UCSD-AML1 (cell line): ENCODE data around the gene CAMK1G.

Experiments
- DNase-seq: peaks from one replicate; lab custom pipeline; 2025; ENCODE audit not compliant: unreplicated experiment; lab: John Stamatoyannopoulos, UW

Gene CAMK1G

DNA sequence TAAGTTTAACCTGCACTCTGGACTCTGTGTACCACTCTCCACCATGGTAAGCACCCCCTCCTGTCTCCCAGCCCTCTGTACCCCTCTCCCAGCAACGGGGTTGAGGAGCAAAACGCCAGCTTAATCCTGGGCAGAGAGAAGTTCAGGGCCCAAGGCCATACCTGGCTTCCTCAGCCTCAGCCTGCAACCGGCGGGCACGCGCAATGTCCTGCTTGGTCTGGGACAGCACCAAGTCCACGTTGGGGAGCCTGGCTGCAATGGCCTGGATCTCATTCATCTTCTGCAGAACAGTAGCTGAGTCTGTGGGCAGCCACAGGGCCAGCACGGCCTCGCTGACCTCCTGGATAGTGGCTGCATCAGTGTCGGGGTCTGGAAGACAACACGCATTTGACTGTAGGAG, 34.8 kb downstream of the CAMK1G start:
- DNase-seq, result no peak

DNA sequence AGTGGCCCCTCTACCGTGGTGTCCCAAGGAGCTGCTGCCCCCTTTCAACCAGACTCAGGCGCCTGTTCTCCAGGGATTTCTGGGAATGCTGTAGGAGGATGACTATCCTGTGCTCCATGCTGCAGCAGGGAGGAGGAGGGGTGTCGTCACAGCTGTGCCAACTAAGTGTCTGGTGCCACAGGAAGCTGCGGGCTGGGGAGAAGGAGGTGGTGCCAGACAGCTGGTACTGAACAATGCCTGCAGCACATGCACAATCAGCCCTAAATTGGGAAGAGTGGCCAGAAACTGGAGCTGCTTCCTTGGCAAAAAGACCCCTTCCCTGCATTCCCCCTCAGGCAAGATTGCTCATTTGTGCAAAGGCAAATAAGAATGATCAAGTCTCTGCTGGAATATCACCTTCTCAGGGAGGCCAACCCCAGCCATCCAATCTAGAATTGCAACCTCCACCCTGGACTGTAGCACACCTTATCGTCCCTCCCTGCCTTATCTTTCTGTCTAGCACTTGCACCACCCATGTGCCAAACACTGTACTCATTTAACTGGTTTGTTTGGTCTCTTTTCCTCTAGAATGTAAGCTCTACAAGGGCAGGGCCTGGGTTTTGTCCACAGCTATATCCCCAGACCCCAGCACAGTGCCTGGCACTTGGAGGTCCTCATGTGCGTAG, 35.4 kb downstream of the CAMK1G start:
- no peak for DNase-seq

DNA sequence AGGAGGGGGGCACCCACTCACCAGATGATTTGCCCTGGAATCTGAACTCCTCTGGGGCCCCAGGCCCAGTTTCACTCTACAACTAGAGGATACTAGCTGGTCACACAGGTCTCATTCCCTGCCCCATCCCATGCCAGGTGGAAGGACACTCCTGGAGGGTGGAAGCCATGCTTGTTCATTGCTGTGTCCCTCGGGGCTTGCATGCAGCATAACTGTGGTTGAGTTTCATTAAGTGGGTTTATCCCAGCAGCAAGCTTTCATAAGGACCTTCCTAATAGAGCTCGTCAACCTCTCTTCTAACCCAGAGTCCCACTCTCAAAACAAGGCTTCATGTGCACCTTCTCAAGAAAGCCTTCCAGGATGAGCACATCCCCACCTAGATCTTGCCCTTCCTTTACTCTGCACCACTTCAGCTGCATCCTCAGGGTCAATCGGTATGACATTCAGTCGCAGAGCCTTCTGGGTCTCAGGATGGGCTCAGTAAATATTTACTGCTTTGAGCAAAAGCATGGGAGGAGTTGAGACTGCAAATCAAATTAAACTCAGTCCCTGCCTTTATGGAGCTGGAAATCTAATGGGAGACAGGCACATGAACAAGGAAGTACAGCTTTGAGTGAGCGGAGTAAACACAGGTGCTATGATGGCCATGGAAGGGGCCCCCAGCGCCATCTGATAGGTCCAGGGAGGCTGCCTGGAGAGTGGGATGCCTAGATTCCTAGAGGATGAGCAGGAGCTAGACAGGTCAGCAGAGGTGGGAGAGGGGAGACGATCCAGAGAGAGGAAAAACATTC, 36.4 kb downstream of the CAMK1G start:
- no peak for DNase-seq

DNA sequence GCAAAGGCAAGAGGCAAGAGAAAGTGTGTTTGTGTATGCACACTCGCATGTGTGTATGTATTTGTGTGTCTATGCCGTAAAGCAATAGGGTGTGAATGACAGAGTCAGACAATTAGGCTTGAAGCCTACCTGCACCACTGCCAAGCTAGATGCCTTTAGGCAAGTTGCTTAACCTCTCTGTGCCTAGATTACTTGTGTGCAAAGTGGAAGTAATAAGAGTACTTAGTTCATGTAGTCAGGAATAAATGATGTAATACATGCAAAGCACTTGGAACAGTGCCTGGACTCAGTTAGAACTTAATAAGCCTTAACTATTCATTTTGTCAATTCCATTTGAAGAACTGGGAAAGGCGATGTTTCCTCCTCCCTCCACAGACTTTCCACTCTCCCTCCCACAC, 37.0 kb downstream of the CAMK1G start:
- no peak for DNase-seq

DNA sequence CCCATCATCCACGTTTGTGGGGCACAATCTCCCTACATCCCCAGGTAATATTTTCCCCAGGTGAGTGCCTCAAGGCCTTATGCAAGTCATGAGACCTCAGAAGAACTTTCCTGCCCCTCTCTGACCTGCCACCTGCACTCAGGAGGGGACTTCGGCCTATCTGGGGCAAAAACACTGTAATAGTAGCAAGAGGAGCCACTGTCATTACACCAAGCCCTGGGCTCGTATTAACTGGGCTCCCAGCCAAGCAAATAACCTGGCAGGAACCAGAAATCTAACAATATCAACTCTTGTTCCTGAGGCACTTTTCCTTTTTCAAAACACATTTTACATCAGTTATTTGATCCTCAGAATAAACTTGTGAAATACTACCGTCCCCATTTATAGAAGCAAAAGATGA, 37.8 kb downstream of the CAMK1G start:
- DNase-seq, result no peak

DNA sequence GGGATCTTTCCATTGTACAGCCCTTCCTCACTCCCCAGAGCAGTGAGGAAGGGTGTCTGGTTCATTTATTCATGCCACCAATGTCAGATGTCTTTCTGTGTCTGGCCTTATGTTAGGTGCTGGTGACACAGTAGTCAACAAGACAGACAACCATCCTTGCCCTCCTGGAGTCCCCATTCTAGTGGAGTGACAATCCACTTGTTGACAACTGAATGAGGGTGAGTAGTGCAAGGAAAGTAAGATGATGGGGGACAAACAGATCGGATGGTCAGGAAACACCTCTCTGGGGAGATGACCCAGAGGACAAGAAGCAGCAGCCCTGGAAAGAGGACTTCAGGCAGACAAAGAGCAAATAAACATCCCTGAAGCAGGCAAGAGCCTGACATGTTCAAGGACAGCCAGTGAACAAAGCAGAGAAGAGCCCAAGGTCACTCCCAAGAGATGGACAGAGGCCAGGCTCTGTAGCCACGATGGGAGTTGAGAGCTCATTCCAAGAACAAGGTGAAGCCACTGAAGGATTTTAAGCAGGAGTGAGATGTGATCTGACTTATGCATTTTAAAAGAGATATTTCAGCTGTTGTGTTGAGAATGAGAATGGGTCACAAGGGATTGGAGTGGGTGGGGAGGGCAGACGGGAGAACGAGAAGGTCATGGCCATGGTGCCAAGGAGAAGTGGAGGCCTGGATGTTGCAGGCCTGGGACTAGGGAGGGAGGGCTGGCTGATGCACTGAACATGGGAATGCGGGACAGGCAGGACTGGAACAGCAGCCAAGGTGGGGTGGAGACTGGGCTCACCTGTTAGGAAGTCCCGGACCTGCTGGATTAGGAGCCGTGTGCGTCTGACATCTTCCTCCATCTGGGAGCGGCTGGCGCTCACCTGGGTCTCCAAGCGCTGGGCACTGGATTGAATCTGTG, 38.5 kb downstream of the CAMK1G start:
- DNase-seq, result no peak

DNA sequence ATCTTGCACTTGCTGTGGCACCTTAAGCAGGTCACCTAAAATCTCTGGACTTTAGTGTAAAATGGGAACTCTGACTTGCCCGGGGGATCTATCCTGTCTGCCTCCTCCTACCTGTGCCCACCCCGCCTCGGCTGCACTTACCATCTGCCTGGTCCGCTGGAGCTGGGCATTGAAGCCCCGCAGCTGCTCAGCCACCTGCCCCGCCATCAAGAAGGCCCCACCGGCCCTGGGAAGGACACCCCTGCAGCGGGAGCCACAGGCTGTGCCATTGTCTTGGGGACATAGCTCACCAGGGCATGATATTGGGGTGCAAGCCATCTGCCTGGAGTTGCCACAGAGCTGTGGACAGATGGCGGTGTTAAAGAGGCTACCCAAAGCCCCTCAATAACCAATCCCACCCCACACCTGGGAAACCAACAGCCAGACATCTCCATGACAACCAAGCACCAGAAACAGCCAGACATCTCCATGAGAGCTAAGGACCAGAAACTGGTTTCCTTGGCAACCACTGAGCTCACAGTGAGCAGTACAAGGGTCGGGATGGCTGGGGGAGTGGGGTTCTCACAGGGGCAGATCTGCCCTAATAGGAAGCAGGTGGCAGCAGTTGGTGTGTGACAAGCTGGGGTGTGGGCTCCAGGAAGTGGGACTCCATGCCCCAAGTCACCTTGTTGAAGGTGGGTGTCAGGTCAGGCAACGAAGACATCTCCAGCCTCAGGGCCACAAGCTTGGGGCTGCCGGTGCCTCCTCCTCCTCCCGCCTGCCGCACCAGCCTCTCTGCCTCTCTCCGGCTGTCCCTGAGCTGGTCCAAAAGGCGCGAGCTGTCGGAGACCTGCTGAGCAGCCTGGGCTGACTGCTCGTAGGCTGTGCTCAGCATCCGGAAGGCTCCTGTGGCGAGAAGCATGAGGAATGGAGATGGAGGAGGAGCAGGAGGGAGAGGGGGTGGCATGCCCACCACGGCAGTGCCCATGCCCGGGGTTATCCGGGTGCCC, 39.6 kb downstream of the CAMK1G start:
- no peak for DNase-seq

DNA sequence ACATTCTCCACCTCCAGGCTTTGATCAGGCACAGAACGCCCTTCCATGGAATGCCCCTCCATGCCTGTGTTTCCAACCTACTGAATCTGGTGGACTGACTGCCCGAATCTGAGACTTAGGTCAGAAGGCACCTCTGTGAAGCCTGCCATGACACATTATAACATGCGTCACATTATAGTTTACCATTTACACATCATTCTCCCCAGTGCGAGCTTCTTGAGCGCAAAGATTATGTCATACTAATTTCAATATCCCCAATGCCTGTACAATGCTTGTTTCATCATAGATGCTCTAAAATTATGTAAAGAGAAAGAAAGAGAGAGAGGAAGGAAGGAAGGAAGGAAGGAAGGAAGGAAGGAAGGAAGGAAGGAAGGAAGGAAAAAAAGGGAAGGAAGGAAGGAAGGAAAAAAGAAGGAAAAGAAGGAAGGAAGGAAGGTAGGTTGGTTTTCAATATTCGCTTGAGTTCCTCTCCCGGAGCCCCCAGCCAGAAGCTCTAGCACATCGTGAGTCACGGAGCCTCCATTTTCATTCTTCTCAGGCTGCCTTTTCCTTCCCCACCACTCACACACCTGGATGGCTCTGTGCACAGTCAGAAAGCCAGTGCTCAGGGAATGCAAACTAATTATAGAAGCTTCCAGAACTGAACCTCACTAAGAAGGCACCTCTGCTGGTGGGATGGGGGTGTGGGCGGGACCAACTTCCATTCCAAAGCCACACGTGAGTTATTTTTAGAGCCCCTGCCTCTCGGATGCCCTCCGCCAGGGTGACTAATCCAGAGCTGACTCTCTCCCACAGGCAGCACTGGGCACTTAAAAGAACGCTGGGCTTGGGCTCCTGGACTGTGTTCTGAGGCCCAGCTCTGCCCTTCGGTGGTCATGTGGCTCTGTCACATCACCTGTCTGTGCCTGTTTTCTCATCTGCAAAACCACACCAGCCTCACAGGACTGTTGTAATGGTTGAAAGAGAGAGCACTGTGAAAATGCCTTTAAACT, 41.3 kb downstream of the CAMK1G start:
- no peak for DNase-seq

DNA sequence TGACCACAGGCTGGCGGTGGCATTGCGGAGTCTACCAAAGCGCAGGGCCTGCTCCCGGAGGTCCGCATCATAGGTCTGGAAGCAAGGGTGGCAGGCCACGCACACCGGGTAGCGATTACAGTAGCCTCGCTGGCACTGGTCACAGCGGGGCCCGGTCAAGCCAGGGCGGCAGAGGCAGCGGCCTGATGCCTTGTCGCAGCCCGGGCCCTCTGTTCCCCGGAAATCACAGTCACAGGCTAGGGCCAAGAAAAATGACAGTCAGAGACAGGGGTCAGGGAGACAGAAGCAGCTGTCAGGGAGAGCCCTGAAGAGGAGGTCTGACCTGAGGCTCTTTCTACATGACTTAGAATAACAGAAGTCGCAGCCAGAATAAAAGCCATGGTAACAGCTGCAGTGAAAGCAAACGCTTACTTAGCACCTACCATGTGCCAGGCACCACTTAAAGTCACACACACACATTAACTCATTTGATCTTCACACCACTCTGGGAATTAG, 42.3 kb downstream of the CAMK1G start:
- DNase-seq, result no peak

DNA sequence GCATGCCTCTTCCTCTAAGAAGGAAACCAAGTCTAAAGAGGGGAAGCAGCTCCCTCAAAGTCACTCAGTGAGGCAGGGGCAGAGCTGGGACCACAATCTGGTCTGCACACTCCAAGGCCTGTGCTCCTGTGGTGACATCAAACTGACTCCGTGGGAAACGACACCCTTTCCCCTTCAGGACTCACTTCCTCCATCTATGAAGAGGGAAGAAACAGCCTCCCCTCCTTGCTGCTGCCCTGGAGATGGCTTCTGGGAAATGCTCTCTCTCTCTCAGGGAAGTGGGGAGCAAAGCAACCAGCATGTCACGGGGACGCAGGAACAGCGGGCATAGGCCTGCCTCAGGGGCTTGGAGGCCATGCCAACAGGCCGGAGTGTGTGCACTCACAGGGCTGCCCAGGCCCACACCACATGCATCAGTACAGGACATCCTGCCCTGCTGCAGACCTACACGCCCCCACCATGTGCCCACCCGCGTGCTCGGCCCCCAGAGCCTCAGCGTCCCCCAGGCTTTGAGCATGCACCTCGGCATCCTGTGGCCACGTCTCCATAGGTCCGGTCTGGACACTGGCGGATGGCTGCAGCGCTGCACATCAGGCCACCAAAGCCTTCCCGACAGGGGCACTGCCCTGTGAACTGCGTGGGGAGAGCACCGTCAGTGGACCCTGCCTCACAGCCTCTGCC, 43.0 kb downstream of the CAMK1G start:
- DNase-seq, result no peak

DNA sequence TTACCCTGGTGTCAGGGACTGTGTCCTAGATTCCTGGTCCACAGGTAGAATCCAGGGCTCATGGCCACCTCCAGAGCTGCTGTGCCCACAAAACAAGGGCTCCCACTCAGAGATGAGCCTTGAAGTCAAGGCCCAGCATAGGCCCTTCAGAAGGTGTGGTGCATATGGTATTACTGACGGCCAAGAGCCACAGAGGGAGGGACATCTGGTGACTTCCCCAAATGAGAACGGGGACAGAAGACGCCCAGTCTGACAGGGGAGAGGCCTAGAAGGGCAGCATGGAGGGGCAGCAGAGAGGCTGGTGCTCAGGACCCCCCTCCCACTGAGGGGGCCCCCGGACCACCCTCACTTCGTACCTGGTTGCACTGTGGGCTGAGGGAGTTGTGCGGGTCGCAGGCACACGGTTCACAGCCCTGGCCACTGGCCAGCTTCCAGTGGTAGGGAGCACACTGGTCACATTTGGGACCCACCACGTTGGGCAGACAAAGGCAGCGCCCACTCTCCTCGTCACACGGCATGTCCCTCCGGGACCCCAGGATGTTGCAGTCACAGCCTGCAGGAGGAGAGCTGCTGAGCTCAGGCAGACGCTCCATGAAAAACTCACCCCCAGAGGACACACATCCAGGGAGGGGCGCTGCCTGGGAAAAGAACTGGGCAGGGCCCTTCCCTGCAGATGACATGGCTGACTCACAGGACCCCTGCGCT, 43.7 kb downstream of the CAMK1G start:
- no peak for DNase-seq

DNA sequence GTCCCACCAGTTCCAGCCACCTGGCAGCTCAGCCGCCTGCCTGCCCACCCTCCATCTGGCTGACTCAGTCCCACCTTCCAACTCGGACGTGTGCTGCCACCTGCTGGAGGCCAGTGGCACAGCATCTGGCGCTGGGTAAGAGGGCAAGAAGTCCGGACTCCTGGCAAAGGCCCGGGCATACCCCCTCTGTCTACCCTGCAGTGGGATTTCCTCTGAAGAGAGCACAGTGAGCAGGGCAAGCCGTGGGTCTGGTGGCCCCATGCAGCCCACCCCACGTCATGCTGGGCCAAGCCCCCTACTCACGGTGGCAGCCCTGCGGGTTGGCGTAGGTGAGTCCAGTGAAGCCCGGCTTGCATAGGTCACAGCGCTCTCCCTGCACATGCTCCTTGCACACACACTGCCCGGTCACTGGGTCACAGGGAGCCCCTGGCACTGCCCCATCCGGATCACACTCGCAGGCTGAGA, 44.2 kb downstream of the CAMK1G start:
- peak; percentile 72 for DNase-seq

DNA sequence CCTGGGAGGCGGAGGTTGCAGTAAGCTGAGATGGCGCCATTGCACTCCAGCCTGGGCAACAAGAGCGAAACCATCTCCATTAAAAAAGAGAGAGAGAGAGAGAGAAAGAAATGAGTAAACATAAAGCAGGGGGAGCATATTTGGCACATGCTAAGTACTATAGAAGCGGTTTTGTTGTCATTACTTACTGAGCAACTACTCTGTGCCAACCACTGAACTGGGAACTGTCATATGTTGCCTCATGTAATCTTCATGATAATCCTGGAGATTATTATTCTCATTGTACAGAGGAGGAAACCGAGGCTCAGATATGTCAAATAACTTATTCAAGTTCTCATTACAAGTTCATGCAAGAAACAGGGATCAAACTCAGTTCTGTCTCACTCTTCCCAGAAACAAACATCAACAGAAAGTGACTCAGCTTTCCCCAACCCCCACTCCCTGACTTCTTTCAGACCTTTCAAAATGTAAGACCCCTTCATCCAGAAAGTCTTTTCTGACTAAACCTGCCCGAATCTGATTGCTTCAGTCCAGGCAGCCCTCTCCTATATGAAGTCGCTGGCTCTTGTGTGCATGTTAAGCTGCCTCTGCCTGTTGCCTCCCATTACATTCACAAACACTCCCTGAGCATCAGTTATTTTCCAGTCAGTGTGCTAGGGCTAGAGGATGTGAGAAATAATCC, 45.2 kb downstream of the CAMK1G start:
- no peak for DNase-seq

DNA sequence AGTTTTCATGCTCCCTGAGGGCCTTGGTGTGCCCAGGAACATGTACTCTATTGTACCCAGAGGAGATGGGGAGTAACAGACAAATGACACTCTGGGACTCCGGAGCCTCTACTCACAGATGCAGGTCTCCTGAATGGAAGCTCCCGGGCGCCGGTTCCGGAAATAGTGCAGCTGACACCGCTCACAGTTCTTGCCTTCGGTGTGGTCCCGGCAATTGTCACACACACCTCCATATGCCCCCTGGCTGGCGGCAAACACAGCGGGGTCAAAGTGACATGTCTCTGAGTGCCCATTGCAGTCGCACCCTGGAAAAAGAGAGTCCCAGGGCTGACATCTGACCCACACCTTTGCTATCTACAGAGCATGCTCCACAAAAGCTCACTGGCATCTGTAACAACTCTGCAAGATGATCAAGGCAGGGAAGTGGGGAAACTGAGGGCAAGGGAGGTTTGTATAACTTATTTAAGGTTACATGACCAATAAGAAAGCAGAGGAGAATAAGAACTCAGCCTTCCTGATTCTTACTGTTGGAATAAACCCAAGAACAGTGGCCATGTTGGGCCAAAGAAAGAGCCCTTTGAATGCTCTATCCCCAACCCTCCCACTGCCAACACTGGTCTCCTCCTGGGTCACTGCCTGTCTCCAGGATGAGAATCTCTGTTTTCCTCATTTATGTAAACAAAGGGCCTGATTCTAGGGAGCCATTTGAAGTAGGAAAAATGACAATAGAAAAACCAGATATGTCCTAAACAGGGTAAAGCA, 46.3 kb downstream of the CAMK1G start:
- no peak for DNase-seq

DNA sequence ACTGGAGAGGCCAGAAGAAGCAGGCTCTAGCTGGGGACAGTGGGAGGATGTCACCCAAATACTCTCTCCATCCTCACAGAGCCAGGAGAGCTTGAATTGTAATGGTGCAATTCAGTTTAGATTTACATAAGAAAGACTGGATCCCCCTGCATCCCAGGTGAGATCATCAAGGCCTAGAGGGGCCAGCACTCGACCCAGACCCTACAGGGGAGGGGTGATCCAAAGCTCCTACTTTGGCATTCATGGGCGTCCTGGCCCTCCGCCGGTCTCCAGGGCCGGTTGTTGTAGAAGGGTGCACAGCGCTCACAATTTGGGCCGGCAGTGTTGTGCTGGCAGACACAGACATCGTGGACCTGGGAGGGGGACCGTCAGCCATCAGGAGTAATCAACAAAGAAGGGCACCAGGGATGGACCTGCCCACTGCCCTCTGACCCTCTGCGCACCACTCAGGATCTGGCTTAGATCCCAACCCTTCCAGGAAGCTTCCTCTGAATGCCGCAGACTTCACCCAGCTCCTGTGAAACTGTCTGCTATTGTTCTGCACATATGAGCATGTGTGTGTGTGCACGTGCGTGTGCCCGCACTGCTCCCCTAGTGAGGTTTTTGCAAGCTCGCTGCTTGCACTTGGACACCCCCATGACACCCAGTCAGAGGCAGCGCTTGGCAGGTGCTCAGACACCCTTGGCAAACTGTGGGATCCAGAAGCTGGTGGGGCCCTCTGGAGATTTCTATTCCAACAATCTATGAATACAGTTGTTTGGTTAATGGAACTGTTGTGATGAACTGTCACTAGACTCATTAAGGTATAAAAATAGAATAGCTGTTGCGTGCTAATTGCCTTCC, 47.1 kb downstream of the CAMK1G start:
- DNase-seq, result no peak
